ENCODE data around the gene FAM32A.

FAM32A gene

DNA sequence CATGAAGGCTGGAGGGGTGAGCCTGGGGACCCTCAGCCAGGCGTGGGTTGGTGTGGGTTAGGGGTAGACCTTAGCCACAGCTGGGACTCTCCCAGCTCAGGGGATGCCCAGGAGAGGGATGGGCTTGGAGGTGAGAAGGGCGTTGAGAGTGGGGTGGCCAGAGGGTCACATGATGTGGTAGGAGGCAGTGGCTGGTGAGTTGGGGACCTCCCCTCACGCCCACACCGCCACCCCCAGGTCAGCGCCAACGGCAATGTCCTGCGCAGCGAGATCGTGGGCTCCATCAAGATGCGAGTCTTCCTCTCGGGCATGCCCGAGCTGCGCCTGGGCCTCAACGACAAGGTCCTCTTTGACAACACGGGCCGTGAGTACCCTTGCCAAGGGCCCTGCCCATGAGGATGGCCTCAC, 41.0 kb downstream of the FAM32A start:
- no peak for DNase-seq

DNA sequence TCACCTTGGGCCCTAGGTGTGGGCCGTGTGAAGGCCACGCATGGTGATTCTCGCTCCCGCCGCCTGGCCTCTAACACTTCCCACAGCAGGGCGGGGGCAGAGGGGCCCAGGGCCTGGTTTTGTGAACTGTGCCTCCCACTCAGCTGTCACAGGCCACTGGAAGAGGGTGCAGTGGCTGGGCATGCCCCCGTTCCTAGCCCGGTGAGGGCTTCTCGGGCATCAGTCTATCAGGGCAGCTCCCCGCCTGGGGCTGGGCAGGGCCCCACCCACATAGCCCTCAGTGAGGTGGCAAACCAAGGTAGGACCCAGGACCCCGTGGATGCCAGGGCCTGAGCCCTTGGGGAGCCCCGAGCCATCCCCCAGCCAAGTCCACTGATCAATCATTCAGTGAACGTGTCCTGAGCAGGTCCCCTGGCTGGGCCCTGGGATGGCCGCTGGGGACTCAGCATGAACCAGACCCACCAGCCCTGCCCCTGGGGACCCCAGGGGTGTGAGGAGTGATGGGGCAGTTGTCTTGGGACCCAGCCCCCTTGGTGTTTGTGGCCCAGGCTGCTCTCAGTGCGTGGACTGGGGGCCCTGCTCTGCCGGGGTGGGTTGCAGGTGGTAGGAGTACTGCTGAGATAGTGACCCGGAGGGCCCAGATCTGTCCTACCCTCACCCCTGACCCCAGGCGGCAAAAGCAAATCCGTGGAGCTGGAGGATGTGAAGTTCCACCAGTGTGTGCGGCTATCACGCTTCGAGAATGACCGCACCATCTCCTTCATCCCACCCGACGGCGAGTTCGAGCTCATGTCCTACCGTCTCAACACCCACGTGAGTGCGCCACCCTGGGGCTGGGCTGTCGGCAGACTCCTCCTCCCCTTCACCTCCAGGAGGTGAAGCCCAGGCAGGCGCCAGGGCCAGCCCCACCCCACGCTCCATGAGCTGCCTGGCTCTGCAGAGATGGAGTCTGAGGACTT, 41.9 kb downstream of the FAM32A start:
- no peak for DNase-seq

DNA sequence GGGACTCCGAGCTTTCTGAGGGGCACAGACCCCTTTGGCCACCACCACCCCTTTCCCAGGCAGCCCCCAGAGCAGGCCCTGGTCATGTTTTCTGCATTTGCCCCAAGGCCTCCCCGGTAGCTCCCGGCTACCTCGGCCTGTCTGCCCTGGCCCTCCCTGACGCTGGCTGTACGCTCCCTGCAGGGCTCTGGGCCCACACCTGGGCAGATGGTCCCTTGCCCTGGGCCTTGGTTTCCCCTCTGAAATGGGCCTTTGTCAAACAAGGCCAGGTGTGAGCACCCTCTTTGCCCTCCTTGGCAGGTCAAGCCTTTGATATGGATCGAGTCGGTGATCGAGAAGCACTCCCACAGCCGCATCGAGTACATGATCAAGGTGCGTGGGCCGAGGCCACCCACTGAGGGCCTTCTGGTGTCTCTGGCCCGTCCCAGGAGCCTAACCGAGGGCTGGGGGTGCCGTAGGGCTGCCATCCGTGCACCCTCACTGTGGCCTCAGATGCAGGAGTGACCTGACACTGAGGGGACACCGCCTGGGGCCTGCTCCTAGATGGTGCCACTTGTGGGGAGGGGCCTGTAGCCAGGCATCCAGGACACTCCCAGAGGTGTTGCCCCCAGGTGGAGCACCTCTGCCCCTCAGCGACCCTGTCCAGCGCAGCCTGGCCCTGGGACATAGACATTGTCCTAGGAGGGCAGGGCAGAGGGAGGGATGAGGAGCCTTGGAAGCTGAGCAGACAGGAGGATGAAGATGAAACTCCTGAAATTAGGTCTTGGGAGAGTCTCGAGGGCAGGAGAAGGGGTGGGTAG, 42.8 kb downstream of the FAM32A start:
- no peak for DNase-seq

DNA sequence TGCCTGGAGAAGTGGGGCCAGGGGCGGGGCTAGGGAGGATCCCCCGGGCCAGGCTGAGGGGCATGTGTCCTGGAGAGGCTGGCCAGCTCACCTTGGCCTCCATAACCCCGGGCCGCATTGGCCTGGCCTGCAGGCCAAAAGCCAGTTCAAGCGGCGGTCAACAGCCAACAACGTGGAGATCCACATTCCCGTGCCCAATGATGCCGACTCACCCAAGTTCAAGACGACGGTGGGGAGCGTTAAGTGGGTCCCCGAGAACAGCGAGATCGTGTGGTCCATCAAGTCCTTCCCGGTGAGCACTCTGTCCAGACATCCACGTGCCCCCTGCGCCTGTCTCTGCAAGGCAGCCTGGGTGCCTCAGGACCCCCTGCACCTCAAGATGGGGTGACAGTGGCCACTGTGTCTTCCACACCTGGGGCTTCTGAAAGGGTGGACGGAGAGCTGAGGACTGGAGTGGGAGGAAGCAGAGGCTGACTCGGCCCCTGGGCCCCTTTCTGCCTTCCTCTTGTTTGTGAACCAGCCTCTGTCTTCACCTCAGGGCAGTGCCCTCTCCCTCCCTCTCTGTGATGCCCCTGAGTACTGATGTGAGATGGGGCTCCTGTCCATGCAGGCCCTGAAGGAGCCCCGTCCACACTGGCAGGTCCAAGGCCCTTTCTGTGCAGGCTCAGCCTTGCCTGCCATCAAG, 43.6 kb downstream of the FAM32A start:
- no peak for DNase-seq

DNA sequence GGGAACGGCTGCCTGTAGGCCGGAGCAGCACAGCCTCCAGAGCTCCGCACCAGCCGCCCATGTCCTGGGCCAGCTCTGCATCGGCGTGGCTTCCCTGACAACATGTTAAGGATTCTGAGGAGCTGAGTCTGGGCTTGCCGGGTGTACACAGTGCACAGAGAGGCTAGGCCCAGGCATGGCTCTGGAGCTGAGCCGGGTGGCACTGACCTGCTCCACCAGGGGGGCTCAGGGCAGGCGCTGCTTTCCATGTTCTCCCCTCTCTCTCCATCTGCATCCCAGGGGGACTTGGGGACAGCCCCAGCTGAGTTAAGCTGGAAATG, 44.1 kb downstream of the FAM32A start:
- DNase-seq: no peak

DNA sequence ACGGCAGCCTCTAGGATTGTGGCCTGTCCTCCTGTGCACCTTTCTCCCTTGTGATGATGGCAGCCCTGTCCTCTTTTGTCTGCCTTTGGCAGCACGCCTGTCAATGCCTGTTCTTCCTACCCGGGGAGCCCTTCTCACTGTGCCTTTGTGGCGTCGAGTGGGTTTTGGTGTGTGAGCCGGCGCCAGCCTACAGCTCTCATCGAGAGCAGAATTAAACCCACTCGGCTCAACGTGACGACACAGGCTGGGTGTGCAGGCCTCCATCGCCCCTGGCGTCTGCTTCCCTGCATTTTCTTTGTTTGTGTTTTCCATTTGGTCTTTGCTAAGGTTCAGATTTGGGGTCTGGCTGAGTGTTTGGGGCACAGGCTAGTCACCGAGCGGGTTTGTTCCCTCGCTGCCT, 46.9 kb downstream of the FAM32A start:
- no peak for DNase-seq

DNA sequence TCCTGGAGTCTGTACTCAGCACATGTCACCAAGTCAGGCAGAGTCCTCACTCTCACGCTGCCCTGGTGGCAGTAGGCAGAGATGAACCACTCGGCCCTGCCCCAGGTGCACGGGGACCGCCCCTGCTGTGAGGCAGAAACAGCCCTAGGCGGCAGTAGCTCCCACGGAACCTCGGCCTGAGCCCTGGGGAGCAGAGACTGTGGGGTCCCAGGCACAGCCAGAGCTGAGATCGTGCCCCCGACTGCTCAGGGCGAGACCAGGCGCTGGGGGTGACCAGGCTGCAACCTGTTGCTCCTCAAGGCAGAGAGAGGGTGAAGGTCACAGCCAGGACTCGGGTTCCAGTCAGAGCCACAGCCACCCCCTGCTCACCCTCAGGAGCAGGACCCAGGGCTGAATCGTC, 47.4 kb downstream of the FAM32A start:
- no peak for DNase-seq

DNA sequence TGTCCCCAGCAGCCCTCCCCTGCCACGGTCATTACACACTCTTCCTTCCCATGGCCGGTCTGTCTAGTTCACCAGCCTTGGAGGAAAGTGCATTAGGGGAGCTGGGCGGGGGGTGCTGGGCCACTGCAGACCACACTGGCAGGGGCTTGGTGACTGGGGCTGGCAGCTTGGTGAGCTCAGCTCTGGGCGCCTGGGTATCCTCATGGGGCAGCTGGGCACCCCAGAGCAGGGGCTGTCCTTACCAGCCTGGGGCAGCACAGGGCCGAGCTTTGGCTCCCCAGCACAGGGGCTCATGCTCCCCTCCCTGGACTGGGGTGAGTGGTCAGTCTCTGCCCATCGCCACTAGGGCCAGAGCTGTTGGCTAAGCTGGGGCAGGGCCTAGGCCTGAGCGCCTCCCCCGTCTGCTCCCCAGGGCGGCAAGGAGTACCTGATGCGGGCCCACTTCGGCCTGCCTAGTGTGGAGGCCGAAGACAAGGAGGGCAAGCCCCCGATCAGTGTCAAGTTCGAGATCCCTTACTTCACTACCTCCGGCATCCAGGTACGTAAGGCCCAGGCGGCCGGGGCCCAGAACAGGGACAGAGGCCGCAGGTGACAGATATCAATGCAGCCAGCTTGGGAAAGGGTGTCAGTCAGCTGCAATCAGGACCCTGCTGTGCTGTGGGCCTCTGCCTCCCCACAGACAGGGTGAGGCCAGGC, 48.0 kb downstream of the FAM32A start:
- DNase-seq: no peak

DNA sequence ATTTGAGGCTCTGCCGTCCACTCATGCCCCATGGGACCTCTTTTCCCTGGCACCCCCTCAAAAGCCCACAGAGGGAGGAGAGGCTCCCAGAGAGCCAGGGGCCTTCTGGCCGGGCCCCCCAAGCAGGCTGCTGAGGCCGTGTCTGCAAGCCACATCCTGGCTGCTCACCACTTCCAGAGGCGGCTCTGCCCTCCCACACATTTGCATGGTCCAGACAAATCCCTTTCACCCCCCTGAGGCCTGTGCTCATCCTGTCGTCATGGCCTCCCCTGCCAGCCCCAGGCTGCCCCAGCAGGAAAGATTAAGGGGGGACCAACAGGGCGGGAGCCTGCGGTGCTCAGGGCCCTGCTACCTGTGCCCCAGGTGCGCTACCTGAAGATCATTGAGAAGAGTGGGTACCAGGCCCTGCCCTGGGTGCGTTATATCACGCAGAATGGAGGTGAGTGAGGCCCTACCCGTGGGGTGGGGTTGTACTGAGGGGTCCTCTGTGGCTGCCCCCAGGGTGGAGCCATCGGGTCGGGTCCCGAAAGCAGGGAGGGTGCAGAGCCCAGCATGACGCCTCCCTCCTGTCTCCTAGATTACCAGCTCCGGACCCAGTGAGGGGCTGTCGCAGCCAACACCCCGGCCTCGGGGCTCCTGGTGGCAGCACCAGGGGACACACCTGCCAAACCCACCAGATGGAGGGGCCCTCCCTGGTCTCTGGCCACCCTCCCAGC, 48.8 kb downstream of the FAM32A start:
- no peak for DNase-seq

DNA sequence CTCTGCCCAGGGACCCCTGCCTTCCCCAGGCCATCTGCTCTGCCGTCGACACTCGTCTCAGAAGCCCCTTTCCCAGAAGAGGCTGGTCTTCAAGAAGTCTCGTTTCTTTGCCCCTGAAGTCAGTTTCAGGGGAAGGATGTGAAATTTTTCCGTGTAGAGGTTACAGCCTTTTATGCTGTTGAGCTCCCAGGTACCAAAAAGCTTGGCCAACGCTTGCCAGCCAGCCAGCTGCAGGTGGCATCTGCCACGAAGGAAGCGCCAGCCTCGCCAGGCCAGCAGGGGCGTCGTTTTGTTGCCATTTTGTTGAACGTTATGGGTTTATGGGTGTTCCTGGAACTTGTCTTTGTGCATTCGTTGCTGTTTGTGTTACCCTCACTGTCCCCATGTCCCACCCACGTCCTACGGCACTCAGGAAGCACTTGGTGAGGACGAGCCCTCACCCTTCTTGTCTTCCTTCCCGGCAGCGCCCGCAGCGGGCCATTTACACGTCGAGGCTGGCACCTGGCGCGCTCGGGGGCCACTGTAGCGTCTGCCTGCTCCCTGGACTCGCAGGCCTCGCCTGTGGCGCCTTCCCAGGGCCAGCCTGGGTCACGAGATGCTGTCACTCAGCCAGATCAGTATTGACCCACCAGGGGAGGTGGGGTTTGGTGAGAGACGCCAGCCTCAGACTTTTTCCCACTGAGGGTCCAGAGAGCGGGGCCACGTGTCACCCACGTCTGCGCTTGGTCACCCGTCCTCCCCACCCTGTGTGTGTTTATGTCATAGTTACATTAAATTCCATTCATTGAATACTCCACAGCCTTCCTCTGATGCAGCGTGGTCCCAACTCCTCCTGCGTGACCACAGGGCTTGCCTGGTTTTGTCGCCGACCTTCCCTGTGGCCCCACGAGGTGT, 49.6 kb downstream of the FAM32A start:
- no peak for DNase-seq

DNA sequence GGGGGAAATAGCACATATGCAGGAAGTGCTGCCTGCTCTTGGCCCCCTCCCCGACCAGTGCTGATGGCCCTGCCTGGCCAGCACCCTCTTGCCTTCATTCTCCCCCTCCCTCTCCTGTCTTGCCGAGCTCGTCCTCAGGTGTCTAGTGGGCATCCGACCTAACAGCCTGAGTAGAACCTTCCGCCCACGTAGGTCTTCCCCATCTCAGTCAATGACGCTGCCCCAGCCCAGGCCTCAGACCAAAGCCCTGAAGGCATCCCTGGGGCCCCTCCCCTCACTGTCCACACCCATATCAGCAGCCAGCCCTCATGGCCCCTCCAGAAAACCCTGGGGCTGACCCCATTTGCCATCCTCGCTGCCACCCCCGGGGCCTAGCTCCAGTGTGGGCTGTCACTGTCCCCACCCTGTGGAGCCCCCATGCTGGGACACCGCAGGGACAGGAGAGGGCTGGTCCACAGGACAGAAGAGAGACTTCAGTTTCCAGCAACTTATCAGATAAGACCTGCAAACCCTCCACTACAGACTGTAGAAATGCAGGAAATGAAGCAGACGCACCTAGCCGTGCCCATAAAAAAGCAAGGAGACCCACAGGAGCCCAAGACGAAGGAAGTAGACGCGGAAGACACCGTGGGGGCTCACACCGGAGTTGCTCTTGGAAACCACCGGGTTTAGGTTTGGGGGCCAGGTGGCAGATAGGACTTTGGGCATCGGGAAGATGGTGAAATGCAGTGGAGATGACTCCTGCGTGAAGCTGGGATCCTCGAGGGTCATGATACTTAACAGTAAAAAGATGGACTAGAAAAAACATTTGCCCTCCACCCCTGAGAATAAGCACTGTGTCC, 50.8 kb downstream of the FAM32A start:
- no peak for DNase-seq

Measured in activated naive CD4-positive, alpha-beta T cell treated with anti-CD3 and anti-CD28 coated beads, Interleukin-2, amount 50 U/mL, for 16 hours (primary cell).